ENCODE results near the gene PPEF1. TPM values are rescaled to one million over a fixed set of nuclear protein-coding genes. Genes with fewer than 3 reads are reported as not detected.

The PPEF1 gene
- total RNA-seq, 4 donors from 2014 or later, result 0.19 TPM; not detected in 3

DNA sequence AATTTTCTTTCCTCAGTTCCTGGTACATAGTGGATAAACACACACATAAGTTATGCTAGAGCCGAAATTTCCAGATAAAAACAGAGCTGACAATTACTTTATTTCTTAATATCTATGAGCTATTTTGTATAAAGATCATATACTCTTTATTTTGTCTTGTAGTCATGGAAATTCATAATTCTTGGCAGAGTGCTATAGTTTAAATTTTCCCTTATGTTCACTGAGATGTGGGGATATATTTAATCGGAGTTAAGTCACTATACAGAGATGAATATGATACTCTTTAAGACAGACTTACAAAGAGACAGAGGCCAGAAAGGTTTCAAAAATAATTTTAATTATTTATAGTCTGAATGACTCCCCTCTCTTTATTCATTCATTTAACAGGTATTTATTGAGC, 89.7 kb downstream of the PPEF1 start:
- H3K27me3 ChIP-seq, result no peaks in the 10 kb centered on the region
- TF ChIP-seq, protein P1, sequence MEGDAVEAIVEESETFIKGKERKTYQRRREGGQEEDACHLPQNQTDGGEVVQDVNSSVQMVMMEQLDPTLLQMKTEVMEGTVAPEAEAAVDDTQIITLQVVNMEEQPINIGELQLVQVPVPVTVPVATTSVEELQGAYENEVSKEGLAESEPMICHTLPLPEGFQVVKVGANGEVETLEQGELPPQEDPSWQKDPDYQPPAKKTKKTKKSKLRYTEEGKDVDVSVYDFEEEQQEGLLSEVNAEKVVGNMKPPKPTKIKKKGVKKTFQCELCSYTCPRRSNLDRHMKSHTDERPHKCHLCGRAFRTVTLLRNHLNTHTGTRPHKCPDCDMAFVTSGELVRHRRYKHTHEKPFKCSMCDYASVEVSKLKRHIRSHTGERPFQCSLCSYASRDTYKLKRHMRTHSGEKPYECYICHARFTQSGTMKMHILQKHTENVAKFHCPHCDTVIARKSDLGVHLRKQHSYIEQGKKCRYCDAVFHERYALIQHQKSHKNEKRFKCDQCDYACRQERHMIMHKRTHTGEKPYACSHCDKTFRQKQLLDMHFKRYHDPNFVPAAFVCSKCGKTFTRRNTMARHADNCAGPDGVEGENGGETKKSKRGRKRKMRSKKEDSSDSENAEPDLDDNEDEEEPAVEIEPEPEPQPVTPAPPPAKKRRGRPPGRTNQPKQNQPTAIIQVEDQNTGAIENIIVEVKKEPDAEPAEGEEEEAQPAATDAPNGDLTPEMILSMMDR (IDR thresholded peaks at IDR 0.05), result no peak
- no peak for TF ChIP-seq POLR2A (IDR thresholded peaks at IDR 0.05)
- no peak for DNase-seq
- no peak overlapping the region for H3K27ac ChIP-seq
- H3K4me1 ChIP-seq, result no peaks in the 10 kb centered on the region
- no peaks in the 10 kb centered on the region for H3K36me3 ChIP-seq
- H3K4me3 ChIP-seq, result no peak overlapping the region
- intact Hi-C loops (cut with DNase I), result no loop called here
- WGBS, 2 donors, result 68 to 73% methylated on average over 2 of the region's 2 CpGs
- H3K9me3 ChIP-seq, result no peaks in the 10 kb centered on the region

DNA sequence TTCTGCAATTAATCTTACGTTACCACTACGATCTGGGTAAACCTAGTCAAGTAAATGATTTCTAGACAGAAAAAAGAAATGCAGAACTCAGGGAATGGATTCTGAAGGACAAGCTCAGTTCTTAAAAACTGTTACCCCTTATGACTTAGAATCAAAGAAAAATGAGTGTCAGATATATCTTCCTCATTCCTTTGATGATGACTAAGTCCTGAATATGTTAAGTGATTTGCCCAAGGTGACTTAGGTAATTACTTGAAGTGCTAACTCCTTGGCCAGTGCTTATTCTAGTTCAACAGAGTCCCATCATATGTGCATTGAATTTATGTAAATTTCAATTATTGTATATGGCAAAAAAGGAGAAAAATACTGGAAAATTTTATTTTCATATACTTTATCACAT, 92.5 kb downstream of the PPEF1 start:
- Histone ChIP-seq H3K4me1 (no peaks in the 10 kb centered on the region), H3K36me3 (no peaks in the 10 kb centered on the region), H3K27me3 (no peaks in the 10 kb centered on the region), H3K4me3 (no peak overlapping the region), H3K27ac (no peak overlapping the region), H3K9me3 (no peaks in the 10 kb centered on the region)
- intact Hi-C loops (cut with DNase I), result no loop called here
- 54 to 75% methylated on average over 2 of the region's 2 CpGs for WGBS, 2 donors
- TF ChIP-seq, protein P1 (IDR thresholded peaks at IDR 0.05), result no peak
- TF ChIP-seq POLR2A (IDR thresholded peaks at IDR 0.05), result no peak
- DNase-seq, result no peak

GRCh38 chrX:18809641-18810040, 102.2 kb downstream of the PPEF1 start:
- intact Hi-C loops (cut with DNase I), result no loop called here
- no peaks in the 10 kb centered on the region for H3K9me3 ChIP-seq
- no peak for DNase-seq
- no peaks in the 10 kb centered on the region for H3K27me3 ChIP-seq
- H3K4me1 ChIP-seq, result no peaks in the 10 kb centered on the region
- no peaks in the 10 kb centered on the region for H3K36me3 ChIP-seq
- no peak overlapping the region for H3K27ac ChIP-seq
- no peak overlapping the region for H3K4me3 ChIP-seq
- TF ChIP-seq POLR2A (IDR thresholded peaks at IDR 0.05), result no peak
- TF ChIP-seq, protein P1 (IDR thresholded peaks at IDR 0.05), result no peak

DNA sequence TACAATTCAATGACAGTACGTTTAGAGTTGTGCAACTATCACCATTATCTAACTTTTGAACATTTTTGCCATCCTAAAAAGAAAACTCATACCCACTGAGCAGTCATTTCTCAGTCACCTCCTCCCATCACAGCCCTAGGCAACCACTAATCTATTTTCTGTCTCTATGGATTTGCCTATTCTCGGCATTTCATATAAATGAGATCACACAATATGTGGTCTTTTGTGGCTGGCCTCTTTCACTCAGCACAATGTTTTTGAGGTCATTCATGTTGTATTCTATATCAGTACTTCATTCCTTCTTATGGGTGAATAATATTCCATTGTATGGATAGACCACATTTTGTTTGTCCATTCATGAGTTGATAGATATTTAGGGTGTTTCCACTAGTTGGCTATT, 103.0 kb downstream of the PPEF1 start:
- intact Hi-C loops (cut with DNase I), result no loop called here
- Histone ChIP-seq H3K27ac (no peak overlapping the region), H3K4me1 (no peaks in the 10 kb centered on the region), H3K36me3 (no peaks in the 10 kb centered on the region), H3K27me3 (no peaks in the 10 kb centered on the region), H3K4me3 (no peak overlapping the region), H3K9me3 (no peaks in the 10 kb centered on the region)
- 37 to 51% methylated on average over 2 of the region's 2 CpGs for WGBS, 2 donors
- TF ChIP-seq POLR2A (IDR thresholded peaks at IDR 0.05), result no peak
- TF ChIP-seq, protein P1 (IDR thresholded peaks at IDR 0.05), result no peak
- no peak for DNase-seq

GRCh38 chrX:18825375-18825774, 117.9 kb downstream of the PPEF1 start:
- TF ChIP-seq, protein P1 (IDR thresholded peaks at IDR 0.05), result no peak
- TF ChIP-seq POLR2A (IDR thresholded peaks at IDR 0.05), result no peak
- no peak for DNase-seq
- Histone ChIP-seq H3K9me3 (no peaks in the 10 kb centered on the region), H3K27ac (no peak overlapping the region), H3K4me3 (no peak overlapping the region), H3K4me1 (no peaks in the 10 kb centered on the region), H3K36me3 (no peaks in the 10 kb centered on the region), H3K27me3 (no peaks in the 10 kb centered on the region)
- intact Hi-C loops (cut with DNase I), result no loop called here
- WGBS, 2 donors, result 72 to 77% methylated on average over 2 of the region's 2 CpGs
